Measurements from ENCODE around the gene NRXN3. TPM values are rescaled to one million over a fixed set of nuclear protein-coding genes. Genes with fewer than 3 reads are reported as not detected.

The NRXN3 gene
- total RNA-seq, 1 experiment from 2014 or later = not detected

GRCh38 chr14:79089576-79089975 is 919.4 kb downstream of the NRXN3 start:
- Histone ChIP-seq H3K4me1 (ENCODE audit: control insufficient read depth in 1 of 2, insufficient read depth in 2 of 2, low read length in 2 of 2) (no peaks in the 10 kb centered on the region), H2AFZ (ENCODE audit: low read depth, low read length, poor library complexity, severe bottlenecking) (no peak overlapping the region), H3K9me3 (ENCODE audit: control insufficient read depth in 1 of 2, insufficient read depth in 1 of 2, low read depth in 1 of 2, low read length in 2 of 2) (peaks cover 0 to 22% of the 10 kb centered on the region in 2 experiments; a peak in 2 of 4 replicates), H3K36me3 (ENCODE audit: control insufficient read depth in 1 of 2, insufficient read depth in 2 of 2, low read length in 2 of 2) (no peaks in the 10 kb centered on the region), H3K27me3 (ENCODE audit: insufficient read depth, low read length) (no peaks in the 10 kb centered on the region), H3K79me2 (ENCODE audit: insufficient read depth, low read length) (no peaks in the 10 kb centered on the region), H3K27ac (ENCODE audit: low read depth, low read length) (no peak overlapping the region), H3K4me2 (ENCODE audit: low read length) (no peak overlapping the region), H3K9me2 (ENCODE audit: insufficient read depth) (no peaks in the 10 kb centered on the region), H3K4me3 (replicated peaks in 1 of 2; ENCODE audit: low read depth in 1 of 2, low read length in 2 of 2) (no peak overlapping the region), H3K9ac (ENCODE audit: low read length) (no peak overlapping the region), H4K20me1 (ENCODE audit: insufficient read depth) (no peaks in the 10 kb centered on the region)
- DNase-seq (ENCODE audit: low read depth, low spot score) (no peak), ATAC-seq (no peak)
- no TSS peak for BruUV-seq (replicated peaks)
- ChIA-PET RAD21 (ENCODE audit: low non-redundant PET in 1 of 2, low total read pairs in 2 of 2, uncharacterized antibody in 2 of 2, unreplicated experiment in 2 of 2) (no interaction called here), POLR2A (interaction anchor here (0.6 kb wide), 1 partner anchor 1445 kb away, joined by 3 read pairs; no protein-coding TSS in a partner anchor), CTCF (no interaction called here)
- TF ChIP-seq RAD21 (IDR thresholded peaks at IDR 0.05; ENCODE audit: low read depth) = no peak
- no peak for TF ChIP-seq ZBTB33 (IDR thresholded peaks at IDR 0.05; ENCODE audit: extremely low read depth, insufficient replicate concordance, low read length)
- no peak for TF ChIP-seq POLR2A (IDR thresholded peaks at IDR 0.05; ENCODE audit: borderline replicate concordance, extremely low read depth, insufficient read depth, insufficient read length)
- no peak for TF ChIP-seq TCF7L2 (IDR thresholded peaks at IDR 0.05; ENCODE audit: borderline replicate concordance, extremely low read depth, insufficient read depth, insufficient read length)
- no peak for TF ChIP-seq EZH2phosphoT487 (IDR thresholded peaks at IDR 0.05; ENCODE audit: borderline replicate concordance)
- TF ChIP-seq SRF (IDR thresholded peaks at IDR 0.05; ENCODE audit: low read depth) = no peak
- TF ChIP-seq JUND (IDR thresholded peaks at IDR 0.05) = no peak
- no peak for TF ChIP-seq CTCF (IDR thresholded peaks at IDR 0.05 in 2 of 3, conservative IDR thresholded peaks at IDR 0.05 in 1 of 3; ENCODE audit: borderline replicate concordance in 1 of 3, insufficient read depth in 1 of 3, low read depth in 2 of 3, low read length in 2 of 3)
- no peak for TF ChIP-seq YY1 (IDR thresholded peaks at IDR 0.05; ENCODE audit: extremely low read depth, insufficient replicate concordance, low read depth, low read length)
- no peak for TF ChIP-seq EGR1 (IDR thresholded peaks at IDR 0.05; ENCODE audit: low read depth)
- TF ChIP-seq ATF3 (IDR thresholded peaks at IDR 0.05) = no peak
- TF ChIP-seq, protein P1, sequence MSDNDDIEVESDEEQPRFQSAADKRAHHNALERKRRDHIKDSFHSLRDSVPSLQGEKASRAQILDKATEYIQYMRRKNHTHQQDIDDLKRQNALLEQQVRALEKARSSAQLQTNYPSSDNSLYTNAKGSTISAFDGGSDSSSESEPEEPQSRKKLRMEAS (IDR thresholded peaks at IDR 0.05) = no peak
- TF ChIP-seq REST (IDR thresholded peaks at IDR 0.05; ENCODE audit: low read depth) = no peak
- TF ChIP-seq ZFX (IDR thresholded peaks at IDR 0.05) = no peak
- TF ChIP-seq CEBPB (IDR thresholded peaks at IDR 0.05; ENCODE audit: low read depth) = no peak
- TF ChIP-seq POLR2AphosphoS5 (IDR thresholded peaks at IDR 0.05; ENCODE audit: low read depth, low read length) = no peak
- no peak for TF ChIP-seq CBX3 (IDR thresholded peaks at IDR 0.05; ENCODE audit: low read depth)
- intact Hi-C loops (cut with micrococcal nuclease) = no loop called here

All from HCT116 (cell line).